Activated CD4-positive, alpha-beta T cell treated with anti-CD3 and anti-CD28 coated beads, Interleukin-10, Interleukin-2, amounts not matched to agents 100 ng/mL and 50 ng/mL, durations not matched to agents 16 hours and 8 hours (primary cell): ENCODE results near the gene ZFP42.
"Not testable (repeated sequence)": the region's sequence is repeated elsewhere in the genome, so short reads cannot be mapped to it uniquely, and the experiment has no call there.

Source experiments
- DNase-seq: peaks from one replicate; pipeline ENCODE4 v3.0.0-alpha.2; 2020

Gene ZFP42

DNA sequence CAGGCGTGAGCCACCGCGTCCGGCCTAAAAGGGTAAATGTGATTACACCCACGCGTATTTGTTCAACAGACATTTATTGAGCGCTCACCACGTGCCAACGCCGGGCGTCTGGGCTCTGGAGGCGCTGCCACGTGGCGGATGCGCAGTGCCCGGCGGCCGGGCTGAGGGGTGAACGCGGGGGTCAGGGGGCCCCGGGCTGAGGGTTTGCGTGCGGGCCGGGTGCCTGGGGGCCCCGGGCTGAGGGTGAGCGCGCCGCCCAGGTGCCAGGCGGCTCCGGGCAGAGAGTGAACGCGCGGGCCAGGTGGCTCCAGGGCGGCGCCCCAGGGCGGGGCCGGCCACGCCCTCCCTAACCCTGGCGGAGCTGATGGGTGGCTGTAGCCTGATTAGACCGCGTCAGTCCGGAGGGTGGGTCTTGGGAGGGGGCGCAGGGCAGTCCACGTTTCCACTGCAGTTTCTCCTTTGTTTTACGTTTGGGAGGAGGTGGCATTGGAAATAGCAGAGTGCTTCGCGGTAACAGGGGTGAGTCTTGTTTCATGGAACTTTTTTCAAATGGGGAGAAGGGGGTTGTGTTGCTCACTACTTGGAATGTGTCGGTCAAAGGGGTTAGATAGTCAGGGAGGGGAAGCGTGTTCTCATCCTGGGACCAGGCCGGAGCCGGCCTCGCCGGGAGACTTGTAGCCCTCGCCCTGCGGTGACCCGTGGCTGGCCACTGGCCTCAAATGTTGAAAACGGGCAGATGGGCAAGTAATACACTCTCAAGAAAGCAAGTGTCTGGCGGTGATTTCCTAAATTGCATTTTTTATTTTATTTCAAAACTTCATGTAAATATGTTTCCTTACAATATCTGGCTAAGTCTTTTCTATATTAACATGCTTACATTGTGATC is at the start of gene ZFP42:
Gene ZFP42, plus strand, starts transcription at position 450 of the 886 bp plus-strand sequence. CDS start 7,037 bp downstream, outside the sequence.
- DNase-seq: no peak

DNA sequence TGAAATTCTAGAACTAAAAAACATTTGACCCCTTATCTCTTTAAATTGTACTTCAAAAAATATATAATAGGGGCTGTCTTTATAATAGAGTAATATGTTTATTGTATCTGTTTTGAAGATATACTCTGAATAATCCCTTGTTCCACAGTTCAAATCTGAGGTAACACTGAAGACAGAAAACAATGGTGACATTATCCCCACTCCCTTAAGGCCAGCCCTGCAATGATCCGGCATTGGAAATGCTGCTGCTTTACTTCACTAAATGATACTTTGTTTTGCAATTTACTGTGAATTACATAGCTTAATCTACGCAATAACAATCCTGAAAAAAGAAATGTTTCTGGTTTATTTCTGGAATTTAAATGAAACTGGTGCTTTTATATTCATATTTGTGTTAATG is 34.4 kb upstream of the ZFP42 start:
- no peak for DNase-seq

DNA sequence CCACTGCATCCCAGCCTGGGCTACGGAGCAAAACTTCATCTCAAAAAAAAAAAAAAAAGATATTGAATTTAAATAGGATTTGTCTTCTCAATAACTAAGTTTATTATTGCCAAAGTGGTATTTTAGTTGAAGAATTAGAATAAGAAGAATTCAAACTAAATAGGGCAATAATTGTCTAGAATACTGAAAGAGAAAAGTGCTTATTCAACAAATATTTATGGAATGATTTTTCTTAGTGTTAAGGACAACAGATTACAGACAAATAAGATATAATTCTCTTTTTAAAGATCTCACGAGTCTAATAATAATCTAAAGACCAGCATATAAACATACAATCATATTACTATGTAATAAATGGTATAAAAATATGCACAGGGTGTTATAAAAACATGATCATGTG is 33.6 kb upstream of the ZFP42 start:
- DNase-seq: no peak

DNA sequence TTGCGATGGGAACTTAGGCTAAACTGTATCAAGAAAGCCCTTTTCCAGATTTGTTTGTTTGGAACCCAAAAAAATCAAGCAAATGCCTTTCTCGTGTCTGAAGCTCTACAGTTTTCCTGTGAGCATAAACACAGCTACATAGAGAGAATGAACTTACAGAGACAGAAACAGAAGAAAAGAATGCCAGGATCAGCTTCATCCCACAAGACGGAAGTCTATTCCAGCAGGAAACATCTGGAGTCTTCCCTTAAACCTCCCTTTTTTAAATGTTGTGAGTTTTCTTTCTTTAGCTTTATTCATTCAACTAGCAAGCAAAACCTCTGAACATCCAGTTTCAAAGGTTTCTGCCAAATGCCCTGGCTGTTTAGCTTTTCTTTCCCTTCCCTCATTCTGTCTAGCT is 32.6 kb upstream of the ZFP42 start:
- DNase-seq: no peak

DNA sequence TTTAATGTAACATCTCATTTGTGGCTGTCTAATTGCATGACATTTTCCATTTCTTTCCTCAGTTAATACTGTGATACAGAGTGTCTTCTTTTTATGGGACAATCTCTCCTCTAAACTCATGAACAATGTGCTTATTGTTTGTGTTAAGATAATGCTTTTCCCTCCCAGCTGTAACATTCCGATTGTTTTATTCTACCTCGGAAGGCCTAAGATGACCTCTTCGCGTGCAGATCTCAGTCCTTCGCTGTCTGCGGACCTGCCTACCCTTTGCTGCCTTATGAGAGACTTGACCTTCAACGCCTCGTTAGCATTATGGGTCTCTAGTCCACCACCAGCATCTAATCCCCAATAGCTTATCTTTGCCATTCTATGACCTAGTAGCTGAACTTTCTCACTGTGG is 29.8 kb upstream of the ZFP42 start:
- no peak for DNase-seq

DNA sequence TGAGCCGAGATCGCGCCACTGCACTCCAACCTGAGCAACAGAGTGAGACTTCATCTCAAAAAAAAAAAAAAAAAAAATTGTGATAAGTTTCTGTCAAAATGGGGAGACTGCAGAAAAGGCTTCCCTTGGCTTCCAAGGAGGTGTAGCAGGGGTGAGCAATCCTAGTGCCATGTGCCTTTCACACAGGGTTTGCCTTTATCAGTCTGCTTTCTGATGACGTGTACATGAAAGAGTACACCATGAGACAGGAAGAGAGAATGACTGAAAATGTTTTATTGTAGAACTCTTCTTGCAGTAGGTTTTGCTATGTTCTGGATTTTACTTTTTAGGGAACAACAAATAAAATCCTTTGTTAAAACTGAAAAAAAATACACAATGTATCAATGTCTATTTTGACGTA is 23.4 kb upstream of the ZFP42 start:
- DNase-seq: no peak

DNA sequence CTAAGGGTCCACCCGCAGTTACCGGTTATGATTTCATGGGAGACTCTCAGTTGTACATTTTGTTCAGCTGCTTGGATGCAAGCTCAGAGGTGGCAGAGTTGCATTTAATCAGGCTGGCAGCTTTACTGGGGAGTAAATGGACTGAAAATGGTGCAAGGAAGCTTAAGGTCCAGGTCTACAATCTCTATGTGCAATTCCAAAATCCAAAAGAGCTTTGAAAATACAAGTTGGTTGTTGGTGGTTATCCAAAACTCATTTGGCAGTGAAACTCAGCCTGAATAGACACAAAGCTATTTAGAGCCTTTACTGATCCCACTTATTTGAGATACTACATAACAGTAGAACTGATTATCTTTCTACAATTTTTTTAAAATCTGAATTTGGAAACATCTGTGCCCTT is 11.8 kb upstream of the ZFP42 start:
- no peak for DNase-seq

DNA sequence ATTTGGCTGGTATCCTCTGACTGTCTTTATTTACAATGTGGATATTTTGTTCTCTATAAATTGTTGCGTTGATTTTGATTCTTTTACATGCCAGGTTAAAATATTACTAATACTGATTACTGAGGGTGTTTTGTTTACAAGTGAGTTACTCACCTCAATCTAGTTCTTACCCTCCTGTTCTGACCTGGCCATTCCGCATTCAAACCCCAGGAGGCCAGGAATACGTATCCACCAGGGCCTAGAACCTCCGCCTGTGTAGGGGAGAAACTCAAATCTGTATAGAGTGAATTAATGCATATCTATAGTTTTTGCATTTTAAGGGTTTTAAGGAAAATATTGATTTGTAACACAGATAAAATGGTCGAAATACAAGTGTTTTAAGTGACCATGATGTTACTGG is 2.6 kb upstream of the ZFP42 start:
- DNase-seq: no peak

DNA sequence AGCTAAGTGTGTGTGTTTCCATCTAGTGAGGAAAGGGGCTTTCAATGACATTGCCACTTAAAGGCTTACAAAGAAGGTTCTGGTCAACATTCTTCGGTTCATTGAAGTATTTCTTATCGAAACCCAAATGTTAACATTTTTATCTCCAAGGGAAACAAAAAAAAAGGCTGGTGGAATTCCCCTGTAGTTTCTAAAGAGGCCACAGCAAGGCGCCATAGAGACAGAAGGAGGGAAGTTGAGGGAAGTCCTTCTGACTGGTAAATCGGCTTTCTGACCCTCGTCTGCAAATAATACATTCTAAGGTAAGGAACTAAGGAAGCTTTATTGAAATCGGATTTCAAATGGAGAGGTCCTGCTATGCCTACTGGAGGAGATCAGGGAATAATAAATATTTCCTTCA is 1.7 kb upstream of the ZFP42 start:
- DNase-seq: no peak

DNA sequence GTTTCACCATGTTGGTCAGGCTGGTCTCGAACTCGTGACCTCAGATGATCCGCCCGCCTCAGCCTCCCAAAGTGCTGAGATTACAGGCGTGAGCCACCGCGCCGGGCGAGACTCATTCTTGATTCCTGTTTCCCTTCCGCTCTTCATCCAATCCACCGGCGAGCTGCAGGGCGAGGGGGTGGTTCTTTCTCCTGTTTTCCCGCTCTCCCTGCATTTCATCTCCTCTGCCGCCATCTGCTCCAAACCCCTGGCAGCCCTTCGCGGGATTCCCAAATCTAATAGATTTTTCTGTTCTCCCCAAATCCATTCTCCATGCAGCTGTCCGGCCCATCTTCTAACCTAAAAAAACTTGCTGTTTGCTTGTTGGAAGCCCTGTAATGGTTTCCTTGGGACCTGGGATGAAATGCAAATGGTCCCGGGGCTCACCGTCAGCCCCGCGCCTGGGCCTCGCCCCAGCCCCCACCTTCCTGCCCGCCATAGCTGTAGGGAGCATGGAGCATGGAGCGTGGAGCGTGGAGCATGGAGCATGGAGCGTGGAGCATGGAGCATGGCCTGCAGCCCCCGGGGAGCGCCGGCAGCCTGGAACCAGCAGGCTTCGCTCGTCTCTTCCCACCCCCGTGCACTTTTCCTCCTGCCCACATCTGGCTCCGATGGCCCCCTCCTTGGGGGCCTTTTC is 1.1 kb downstream of the ZFP42 start:
- DNase-seq: no peak

DNA sequence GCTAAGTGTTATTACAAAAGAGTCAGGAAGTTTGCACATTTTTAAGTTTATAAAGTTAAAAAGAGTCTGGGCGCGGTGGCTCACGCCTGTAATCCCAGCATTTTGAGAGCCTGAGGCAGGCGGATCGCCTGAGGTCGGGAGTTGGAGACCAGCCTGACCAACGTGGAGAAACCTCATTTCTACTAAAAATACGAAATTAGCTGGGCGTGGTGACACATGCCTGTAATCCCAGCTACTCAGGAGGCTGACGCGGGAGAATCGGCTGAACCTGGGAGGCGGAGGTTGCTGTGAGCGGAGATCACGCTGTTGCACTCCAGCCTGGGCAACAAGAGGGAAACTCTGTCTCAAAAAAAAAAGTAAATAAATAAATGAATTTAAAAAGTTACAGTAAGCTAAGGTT is 2.4 kb downstream of the ZFP42 start:
- DNase-seq: not testable (repeated sequence)

DNA sequence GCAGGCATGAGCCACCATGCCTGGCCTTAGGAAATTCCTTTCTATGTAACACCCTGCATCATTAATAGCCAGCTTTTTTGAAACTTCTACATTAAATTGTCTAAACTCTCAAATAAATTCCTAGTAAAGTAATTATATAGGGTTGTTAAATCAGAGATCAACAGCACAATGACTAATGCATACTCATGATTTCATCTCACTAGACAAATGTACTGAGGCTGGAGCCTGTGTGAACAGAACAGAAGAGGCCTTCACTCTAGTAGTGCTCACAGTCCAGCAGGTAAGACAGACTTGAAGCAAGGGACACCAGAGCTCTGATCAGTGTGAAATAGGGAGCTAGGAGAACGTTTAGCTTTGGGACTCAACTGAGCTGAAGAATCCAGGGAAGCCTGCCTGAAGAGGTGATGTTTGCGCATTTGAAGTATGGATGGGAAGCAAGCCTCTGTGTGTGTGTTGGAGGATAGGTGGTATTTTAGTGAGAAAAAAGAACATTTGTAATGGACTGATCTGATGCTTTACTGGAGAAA is 3.9 kb downstream of the ZFP42 start:
- DNase-seq: no peak

DNA sequence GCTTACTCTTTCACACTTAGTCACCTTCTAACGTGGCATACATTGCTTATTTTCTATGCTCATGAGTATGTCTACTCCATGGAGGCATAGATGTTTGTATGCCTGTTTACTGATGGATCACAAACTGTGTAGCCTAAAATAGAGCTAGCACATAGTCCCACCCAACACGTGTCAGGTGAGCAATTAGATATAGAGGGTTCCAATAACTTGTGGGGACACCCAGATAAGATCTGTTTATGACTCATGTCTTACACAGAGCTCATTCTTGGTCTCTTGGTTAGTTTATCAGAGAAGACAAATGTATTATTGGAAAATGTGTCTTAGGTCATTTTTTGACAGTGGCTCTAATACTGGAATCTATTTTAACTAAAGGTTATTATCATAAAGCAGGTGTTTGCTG is 6.8 kb downstream of the ZFP42 start:
- no peak for DNase-seq

DNA sequence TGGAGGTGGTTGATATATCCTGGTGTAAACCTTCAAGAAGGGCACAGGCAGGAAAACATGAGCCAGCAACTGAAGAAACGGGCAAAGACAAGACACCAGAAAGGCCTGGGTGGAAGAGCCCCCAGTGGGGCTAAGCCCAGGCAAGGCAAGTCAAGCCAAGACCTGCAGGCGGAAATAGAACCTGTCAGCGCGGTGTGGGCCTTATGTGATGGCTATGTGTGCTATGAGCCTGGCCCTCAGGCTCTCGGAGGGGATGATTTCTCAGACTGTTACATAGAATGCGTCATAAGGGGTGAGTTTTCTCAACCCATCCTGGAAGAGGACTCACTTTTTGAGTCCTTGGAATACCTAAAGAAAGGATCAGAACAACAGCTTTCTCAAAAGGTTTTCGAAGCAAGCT is 7.2 kb downstream of the ZFP42 start:
- DNase-seq: no peak

DNA sequence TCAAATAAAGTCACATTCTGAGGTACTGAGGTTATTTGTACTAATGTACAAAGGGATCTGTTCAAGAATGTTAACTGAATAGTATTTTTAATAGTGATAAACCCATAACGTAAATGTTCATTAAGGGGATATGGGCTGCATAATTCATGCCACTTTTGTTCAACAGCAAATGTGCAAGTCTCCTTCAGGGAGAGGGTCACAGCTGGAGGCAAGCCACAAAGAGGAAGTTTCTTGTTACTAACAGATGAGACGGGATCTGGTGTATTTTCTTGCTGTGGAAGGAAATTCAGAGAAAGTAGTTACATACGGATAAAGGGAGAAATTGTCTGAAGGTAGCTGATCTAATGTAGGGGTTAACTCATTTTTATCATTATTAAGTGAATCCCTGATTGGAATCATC is 10.0 kb downstream of the ZFP42 start:
- no peak for DNase-seq

DNA sequence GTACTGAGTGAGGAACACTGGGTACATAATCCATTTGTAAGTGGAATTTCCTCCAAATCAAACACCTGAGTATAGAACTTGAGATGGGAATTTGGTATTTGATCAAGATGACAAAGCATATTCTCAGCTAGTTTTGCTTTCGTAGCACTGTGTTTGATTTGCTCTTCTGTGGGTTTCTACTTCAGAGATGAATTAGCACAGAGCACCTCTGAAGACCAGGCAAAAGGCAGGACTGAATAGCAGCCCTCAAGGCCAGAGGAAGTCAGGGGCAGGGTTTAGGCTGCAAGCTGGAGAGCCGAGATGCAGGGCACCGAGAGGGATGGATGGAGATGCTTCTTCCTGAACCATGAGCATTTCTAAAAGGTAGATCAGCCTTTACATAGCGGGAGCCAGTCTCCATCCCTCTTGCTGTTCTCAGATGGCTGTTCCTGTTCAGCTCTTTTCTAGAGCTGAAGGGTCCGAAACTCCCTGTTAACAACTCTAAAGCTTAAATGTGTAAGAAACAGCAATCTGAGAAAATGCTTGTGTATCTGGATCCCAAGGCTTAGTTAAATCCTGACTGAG is 10.8 kb downstream of the ZFP42 start:
- no peak for DNase-seq

DNA sequence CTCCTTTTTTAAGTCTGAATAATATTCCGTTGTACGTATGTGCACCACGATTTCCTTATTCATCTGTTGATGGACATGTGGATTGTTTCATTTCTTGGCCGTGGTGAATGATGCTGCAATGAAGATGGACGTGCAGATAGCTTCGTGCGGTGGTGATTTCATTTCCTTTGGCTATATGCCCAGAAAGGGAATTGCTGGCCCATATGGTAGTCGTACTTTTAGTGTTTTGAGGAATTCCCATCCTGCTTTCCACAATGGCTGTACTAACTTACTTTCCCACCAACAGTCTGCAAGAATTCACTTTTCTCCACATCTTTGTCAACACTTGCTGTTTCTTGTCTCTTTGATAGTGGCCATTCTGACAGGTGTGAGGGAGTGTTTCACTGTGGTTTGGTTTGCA is 12.8 kb downstream of the ZFP42 start:
- no peak for DNase-seq

DNA sequence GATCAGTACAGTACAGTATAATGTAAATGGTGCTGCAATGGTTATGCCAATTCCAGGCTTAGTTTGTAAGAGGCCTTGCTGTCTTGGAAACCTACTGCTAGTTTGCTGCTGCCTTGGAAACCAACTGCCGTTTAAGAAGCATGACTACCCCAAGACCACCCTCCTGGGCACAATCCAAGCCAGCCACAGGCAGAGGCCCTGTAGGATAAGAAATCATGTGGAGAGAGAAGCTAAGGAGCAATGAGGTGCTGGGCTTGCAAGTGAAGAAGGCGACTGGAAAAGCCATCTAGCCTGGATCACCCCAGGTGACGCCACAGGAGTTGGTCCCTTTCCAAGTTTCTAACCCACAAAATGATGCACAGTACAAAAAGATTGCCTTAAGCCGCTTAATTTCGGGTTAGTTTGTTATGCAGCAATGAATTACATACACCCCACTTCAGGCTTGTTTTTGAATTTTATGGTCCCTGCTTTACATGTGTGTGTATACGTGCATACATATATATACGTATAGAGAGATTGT is 16.9 kb downstream of the ZFP42 start:
- no peak for DNase-seq

DNA sequence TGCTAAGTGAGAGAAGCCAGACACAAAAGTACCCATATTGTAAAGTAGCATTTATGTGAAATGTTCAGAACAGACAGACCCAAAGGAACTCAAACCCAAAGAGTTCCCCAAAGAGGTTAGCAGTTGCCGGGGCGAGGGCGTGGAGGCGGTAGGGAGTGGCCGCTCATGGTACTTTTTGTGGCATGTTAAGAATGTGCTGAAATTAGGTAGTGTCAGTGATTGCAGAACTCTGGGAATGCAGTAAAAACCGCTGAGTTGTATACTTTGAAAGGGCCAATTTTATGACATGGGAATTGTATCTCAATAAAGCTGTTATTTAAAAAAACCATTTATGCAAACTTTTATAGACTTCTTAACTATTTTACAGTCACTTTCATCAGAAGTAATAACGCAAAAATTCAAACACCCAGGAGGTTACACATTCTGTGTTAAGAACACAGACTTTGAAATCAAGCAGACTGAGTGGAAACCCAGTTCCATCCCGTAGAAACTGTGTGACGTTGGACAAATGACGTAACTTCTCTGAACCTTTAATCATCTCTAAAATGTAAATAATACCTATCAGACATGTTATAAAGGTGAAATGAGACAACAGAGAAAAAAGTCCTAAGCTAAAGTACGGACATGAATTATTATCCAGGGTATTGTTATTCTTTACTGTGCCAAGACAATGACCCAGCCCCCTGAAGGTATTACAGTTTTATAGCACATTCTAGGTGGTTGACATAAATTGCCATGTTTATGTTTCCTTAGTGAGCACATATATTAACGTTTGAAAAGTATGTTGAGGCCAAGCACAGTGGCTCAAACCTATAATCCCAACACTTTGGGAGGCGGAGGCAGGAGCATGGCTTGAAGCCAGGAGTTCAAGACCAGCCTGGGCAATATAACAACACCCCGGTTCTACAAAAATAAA is 19.7 kb downstream of the ZFP42 start:
- DNase-seq: no peak

DNA sequence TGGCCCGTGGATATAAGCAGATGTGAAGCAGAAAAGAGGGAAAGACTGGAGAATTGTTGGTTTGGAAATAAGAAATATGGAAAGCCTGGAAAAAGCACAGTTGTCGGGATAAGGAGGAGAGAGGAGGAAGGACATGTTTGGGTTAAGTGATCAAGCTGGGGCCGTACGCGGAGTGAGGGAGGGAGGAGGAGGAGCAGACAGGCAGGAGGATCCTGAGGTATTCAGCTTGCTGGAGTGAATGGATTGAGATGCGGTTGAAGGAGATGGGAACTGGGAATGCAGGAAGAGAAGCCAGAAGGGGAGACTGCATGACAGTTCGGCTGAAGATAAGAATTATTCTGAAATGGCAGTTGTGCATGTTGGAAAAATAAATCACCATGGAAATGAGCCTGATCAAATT is 21.2 kb downstream of the ZFP42 start:
- DNase-seq: no peak

DNA sequence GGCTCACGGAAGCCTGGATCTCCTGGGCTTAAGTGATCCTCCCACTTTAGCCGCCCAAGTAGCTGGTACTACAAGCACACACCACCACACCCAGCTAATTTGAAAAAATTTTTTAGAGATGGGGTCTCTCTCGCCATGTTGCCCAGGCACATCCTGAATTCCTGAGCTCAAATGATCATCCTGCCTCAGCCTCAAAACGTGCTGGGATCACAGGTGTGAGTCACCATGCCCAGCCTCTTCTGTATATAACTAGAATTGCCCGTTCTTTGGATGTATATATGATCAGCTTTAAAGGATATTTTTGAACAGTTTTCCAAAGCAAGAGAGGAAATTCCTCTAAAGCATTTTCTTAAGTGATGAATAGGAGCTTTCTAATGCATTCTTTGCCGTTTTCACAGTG is 22.7 kb downstream of the ZFP42 start:
- DNase-seq: no peak

DNA sequence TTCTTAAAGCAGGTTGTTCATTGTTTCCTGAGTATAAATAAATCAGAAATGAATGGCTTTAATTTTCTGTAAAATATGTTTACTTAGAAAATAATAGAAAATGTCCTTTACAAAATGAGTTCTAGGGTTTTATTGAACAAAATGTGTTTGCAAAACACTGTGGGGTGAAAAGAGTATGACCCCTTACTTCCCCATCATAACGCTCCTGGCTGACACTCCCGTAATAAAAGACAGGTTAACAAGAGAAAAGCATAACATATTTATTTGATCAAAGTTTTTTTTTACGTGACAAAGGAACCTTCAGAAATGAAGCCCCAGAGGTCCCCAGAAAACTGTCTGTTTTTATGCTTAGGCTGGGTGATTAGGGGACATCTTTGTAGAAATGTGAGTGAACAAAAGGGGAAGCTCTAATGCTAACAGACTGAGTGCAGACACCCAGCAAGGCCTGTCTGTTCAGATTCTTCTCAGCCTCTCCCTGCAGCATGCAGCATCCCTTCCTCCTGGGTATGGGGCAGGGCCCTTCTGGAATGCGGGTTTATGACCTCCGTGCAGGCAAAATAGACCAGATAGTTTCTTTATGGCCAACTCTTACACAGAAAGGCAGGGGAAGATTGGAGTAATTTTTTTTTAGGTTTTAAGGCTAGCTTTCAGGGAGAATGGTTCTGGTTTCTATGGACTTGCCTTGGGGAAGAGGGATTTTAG is 26.1 kb downstream of the ZFP42 start:
- DNase-seq: no peak
